H1 (cell line): ENCODE results near the gene KIF5A.

Source experiments
- CBX5 ChIP-seq: fragments of 300-800, 300-1000 bp; sonication (generic); IDR thresholded peaks from 2 replicates; pipeline ENCODE4 v1.7.1; 2016; ENCODE audit warnings: antibody characterized with exemption, low read length, low read depth
- CEBPB ChIP-seq: IDR thresholded peaks from 2 replicates; pipeline ENCODE4 v1.6.1; 2012; ENCODE audit warnings: low read depth, low read length
- CHD1 ChIP-seq: IDR thresholded peaks from 2 replicates; pipeline ENCODE4 v1.6.1; 2012; ENCODE audit warnings: low read depth, low read length, improper control_type of control experiment
- CREB1 ChIP-seq: IDR thresholded peaks from 2 replicates; pipeline ENCODE4 v1.6.1; 2012; ENCODE audit warnings: inconsistent platforms
- CTCF ChIP-seq, 3 experiments: IDR thresholded peaks; 1 replicate in 2 of 3; 2 replicates in 1 of 3; pipeline versions ENCODE4 v1.5.1 to v1.6.1; 2011; ENCODE audit warnings: low read length in 3 of 3, mild to moderate bottlenecking in 3 of 3, inconsistent platforms in 2 of 3, low read depth in 1 of 3, moderate library complexity in 1 of 3; ENCODE audit not compliant: insufficient read depth in 1 of 3; ENCODE audit errors: control extremely low read depth in 1 of 3
- EGR1 ChIP-seq: IDR thresholded peaks from 2 replicates; pipeline ENCODE4 v1.6.1; 2011; ENCODE audit warnings: low read depth, low read length, borderline replicate concordance
- EP300 ChIP-seq, 2 experiments: IDR thresholded peaks; 1 replicate in 1 of 2; 2 replicates in 1 of 2; pipeline ENCODE4 v1.6.1; 2011 to 2012; ENCODE audit warnings: low read depth in 2 of 2, low read length in 2 of 2, mild to moderate bottlenecking in 2 of 2, borderline replicate concordance in 1 of 2, inconsistent platforms in 1 of 2, moderate library complexity in 1 of 2
- EZH2 ChIP-seq: fragments of 200-600 bp; sonication (generic); IDR thresholded peaks from 2 replicates; pipeline ENCODE4 v1.7.1; 2012; ENCODE audit warnings: low read depth, mild to moderate bottlenecking, moderate library complexity, low read length, inconsistent platforms; ENCODE audit not compliant: severe bottlenecking
- MAX ChIP-seq: IDR thresholded peaks from 2 replicates; pipeline ENCODE4 v1.6.1; 2012; ENCODE audit warnings: inconsistent platforms
- PHF8 ChIP-seq: fragments of 200-600 bp; sonication (generic); conservative IDR thresholded peaks from 2 replicates; pipeline ENCODE4 v1.7.1; 2012; ENCODE audit warnings: low read depth, mild to moderate bottlenecking, inconsistent platforms, low read length, moderate library complexity
- RNF2 ChIP-seq: fragments of 200-900, 300-1000 bp; sonication (generic); IDR thresholded peaks from 2 replicates; pipeline ENCODE4 v1.7.1; 2016; ENCODE audit warnings: borderline replicate concordance, low read depth, mild to moderate bottlenecking, antibody characterized with exemption, low read length; ENCODE audit not compliant: poor library complexity, severe bottlenecking; ENCODE audit errors: missing control alignments
- SP2 ChIP-seq: IDR thresholded peaks from 2 replicates; pipeline ENCODE4 v1.6.1; 2012; ENCODE audit warnings: mild to moderate bottlenecking, low read length, inconsistent platforms

GRCh38 chr12:57527184-57527583 lies 22.7 kb upstream of the KIF5A start:
- TF ChIP-seq EGR1 = no peak
- no peak for TF ChIP-seq CTCF (IDR thresholded peaks at IDR 0.05; ENCODE audit: control extremely low read depth in 1 of 3, insufficient read depth in 1 of 3, low read depth in 1 of 3, low read length in 3 of 3)
- no peak for TF ChIP-seq PHF8
- TF ChIP-seq CREB1 = no peak
- TF ChIP-seq SP2 = no peak
- TF ChIP-seq MAX = no peak
- no peak for TF ChIP-seq RNF2
- TF ChIP-seq CEBPB = no peak
- TF ChIP-seq EZH2 = no peak
- TF ChIP-seq CBX5 = no peak
- TF ChIP-seq EP300 (IDR thresholded peaks at IDR 0.05; ENCODE audit: borderline replicate concordance in 1 of 2, low read depth in 2 of 2, low read length in 2 of 2) = no peak
- no peak for TF ChIP-seq CHD1
